Fibroblast of lung (primary cell): ENCODE data around the gene FADD.

Experiments used
- EZH2 ChIP-seq: IDR thresholded peaks from 2 replicates; pipeline ENCODE4 v1.5.1; 2012; ENCODE audit warnings: low read length, control low read depth, mild to moderate bottlenecking; ENCODE audit errors: missing control alignments
- TF ChIP-seq, protein P1 (sequence below), 2 donors: IDR thresholded peaks in 1 of 2; conservative IDR thresholded peaks in 1 of 2; 1 replicate in 1 of 2; 2 replicates in 1 of 2; pipeline ENCODE4 v1.5.1; 2011 to 2012; ENCODE audit warnings: low read length in 2 of 2, control low read depth in 1 of 2, inconsistent platforms in 1 of 2, low read depth in 1 of 2, mild to moderate bottlenecking in 1 of 2

- TF ChIP-seq EZH2: no peak
- TF ChIP-seq, protein P1, sequence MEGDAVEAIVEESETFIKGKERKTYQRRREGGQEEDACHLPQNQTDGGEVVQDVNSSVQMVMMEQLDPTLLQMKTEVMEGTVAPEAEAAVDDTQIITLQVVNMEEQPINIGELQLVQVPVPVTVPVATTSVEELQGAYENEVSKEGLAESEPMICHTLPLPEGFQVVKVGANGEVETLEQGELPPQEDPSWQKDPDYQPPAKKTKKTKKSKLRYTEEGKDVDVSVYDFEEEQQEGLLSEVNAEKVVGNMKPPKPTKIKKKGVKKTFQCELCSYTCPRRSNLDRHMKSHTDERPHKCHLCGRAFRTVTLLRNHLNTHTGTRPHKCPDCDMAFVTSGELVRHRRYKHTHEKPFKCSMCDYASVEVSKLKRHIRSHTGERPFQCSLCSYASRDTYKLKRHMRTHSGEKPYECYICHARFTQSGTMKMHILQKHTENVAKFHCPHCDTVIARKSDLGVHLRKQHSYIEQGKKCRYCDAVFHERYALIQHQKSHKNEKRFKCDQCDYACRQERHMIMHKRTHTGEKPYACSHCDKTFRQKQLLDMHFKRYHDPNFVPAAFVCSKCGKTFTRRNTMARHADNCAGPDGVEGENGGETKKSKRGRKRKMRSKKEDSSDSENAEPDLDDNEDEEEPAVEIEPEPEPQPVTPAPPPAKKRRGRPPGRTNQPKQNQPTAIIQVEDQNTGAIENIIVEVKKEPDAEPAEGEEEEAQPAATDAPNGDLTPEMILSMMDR (conservative IDR thresholded peaks at IDR 0.05 in 1 of 2, IDR thresholded peaks at IDR 0.05 in 1 of 2; ENCODE audit: low read depth in 1 of 2, low read length in 2 of 2): no peak
Observed at GRCh38 chr11:70230151-70230839, 27.2 kb downstream of the FADD start.
